MCF 10A (cell line): ENCODE measurements around the gene S1PR4. TPM values are rescaled to one million over a fixed set of nuclear protein-coding genes. Genes with fewer than 3 reads are reported as not detected.

Experiments
- Bru-seq: library from RNA; stranded (reverse); fragments of 400-500 nt; gene quantifications from one replicate; lab custom pipeline; 2021; lab: Mats Ljungman, UMichigan
- BruChase-seq, 2 experiments: library from RNA; stranded (reverse); fragments of 400-500 nt; gene quantifications; one replicate each; lab custom pipeline; 2021; lab: Mats Ljungman, UMichigan
- BruUV-seq: library from RNA; stranded (reverse); fragments of 400-500 nt; replicated peaks from 2 replicates; lab custom pipeline; 2021; lab: Mats Ljungman, UMichigan
- CTCF ChIA-PET: fragments of 300-600 bp; sonication (Branson Sonifier 250); formaldehyde crosslinking; extraction: SDS; loops from one replicate; lab custom pipeline; 2021; ENCODE audit warnings: antibody characterized with exemption, inconsistent platforms; lab: Yijun Ruan, JAX
- POLR2A ChIA-PET: fragments of 300-600, 350-650 bp; sonication (Branson Sonifier 250); formaldehyde crosslinking; extraction: SDS; loops from one replicate; lab custom pipeline; 2020; ENCODE audit warnings: antibody characterized with exemption, inconsistent platforms; lab: Yijun Ruan, JAX
- DNase-seq: peaks from one replicate; pipeline ENCODE4 v3.0.0-alpha.2; 2018; ENCODE audit not compliant: unreplicated experiment
- H3K27ac Mint-ChIP-seq: one replicate; pipeline ENCODE4 v1.8.0; 2022; ENCODE audit warnings: mild to moderate bottlenecking, low read depth, mixed read lengths; ENCODE audit not compliant: unreplicated experiment
- H3K27me3 Mint-ChIP-seq: one replicate; pipeline ENCODE4 v1.8.0; 2022; ENCODE audit warnings: mixed read lengths; ENCODE audit not compliant: insufficient read depth, unreplicated experiment
- H3K36me3 Mint-ChIP-seq: one replicate; pipeline ENCODE4 v1.8.0; 2022; ENCODE audit warnings: mild to moderate bottlenecking, moderate library complexity, mixed read lengths; ENCODE audit not compliant: insufficient read depth, unreplicated experiment
- H3K4me1 Mint-ChIP-seq: one replicate; pipeline ENCODE4 v1.8.0; 2022; ENCODE audit warnings: mixed read lengths; ENCODE audit not compliant: insufficient read depth, unreplicated experiment
- H3K4me3 Mint-ChIP-seq: one replicate; pipeline ENCODE4 v1.8.0; 2022; ENCODE audit warnings: mild to moderate bottlenecking, moderate library complexity, mixed read lengths; ENCODE audit not compliant: unreplicated experiment
- H3K9me3 Mint-ChIP-seq: one replicate; pipeline ENCODE4 v1.8.0; 2022; ENCODE audit warnings: mixed read lengths; ENCODE audit not compliant: unreplicated experiment
- CTCF ChIP-seq: fragments of 200-600 bp; IDR thresholded peaks from one replicate; pipeline ENCODE4 v1.8.0; 2022; ENCODE audit warnings: antibody characterized with exemption, mild to moderate bottlenecking; ENCODE audit not compliant: unreplicated experiment
- intact Hi-C: fragments of 100-400 bp; cut with micrococcal nuclease; formaldehyde crosslinking; loops from 2 replicates; pipeline ENCODE4 v1.14.1; 2022
- long read RNA-seq: library from polyadenylated mRNA; stranded (forward); transcript quantifications from one replicate; pipeline ENCODE4 v2.0.0, GENCODE V29; 2022
- total RNA-seq: library from RNA; stranded (reverse); gene quantifications from 2 replicates; pipeline ENCODE4 v1.2.3, GENCODE V29; 2022

Gene S1PR4
- total RNA-seq (0.39 and 0.44 TPM in 2 replicates), Bru-seq, nascent RNA (percentile 26 among the genes with signal in this experiment), BruChase-seq, experiment 1, labeled RNA remaining after a 6-hour chase (percentile 49 among the genes with signal in this experiment), BruChase-seq, experiment 2, labeled RNA remaining after a 2-hour chase (percentile 31 among the genes with signal in this experiment)
- long read RNA-seq, partial matches to known transcripts = 0 of 2 reads
- long read RNA-seq, other reads (novel, unspliced or antisense) = 1 of 2 reads

- ChIA-PET POLR2A (no interaction called here), CTCF (no interaction called here)
- intact Hi-C loops = no loop called here
- Mint-ChIP-seq H3K27me3 (no peaks in the 10 kb centered on the region), H3K9me3 (no peaks in the 10 kb centered on the region), H3K4me3 (no peak within 1 kb of the TSS), H3K36me3 (no peaks in the 10 kb centered on the region), H3K4me1 (peaks cover 14% of the 10 kb centered on the region), H3K27ac (peak within 1 kb of the TSS; percentile 100)
- no peak for DNase-seq
- no peak for TF ChIP-seq CTCF
- BruUV-seq = no TSS peak
Observed at GRCh38 chr19:3178377-3178972, at the start of gene S1PR4. S1PR4 (plus strand) TSS chr19:3178769; CDS start chr19:3178793, 24 bp downstream.

GRCh38 chr19:3129112-3129511 lies 49.5 kb upstream of the S1PR4 start:
- ChIA-PET CTCF (interaction anchor here (0.7 to 7.3 kb wide), 19 partner anchors 9 to 344 kb away, joined by 3 to 70 read pairs (median 6); no protein-coding TSS in a partner anchor), POLR2A (interaction anchor here (0.6 to 2.0 kb wide), 15 partner anchors 9 to 342 kb away, joined by 3 to 16 read pairs (median 4); no protein-coding TSS in a partner anchor)
- intact Hi-C loops = loop anchor here (1.0 to 2.0 kb wide), 2 partner anchors 34 to 82 kb away; no protein-coding TSS in a partner anchor
- Mint-ChIP-seq H3K4me3 (no peak overlapping the region), H3K27me3 (no peaks in the 10 kb centered on the region), H3K36me3 (peaks cover 7% of the 10 kb centered on the region), H3K4me1 (no peaks in the 10 kb centered on the region), H3K27ac (no peak overlapping the region), H3K9me3 (no peaks in the 10 kb centered on the region)
- DNase-seq = peak; percentile 71
- TF ChIP-seq CTCF = peak; percentile 39
- BruUV-seq = no TSS peak

GRCh38 chr19:3131168-3131567 lies 47.4 kb upstream of the S1PR4 start:
- intact Hi-C loops = no loop called here
- H3K4me3 Mint-ChIP-seq = no peak overlapping the region
- H3K36me3 Mint-ChIP-seq = peaks cover 7% of the 10 kb centered on the region
- BruUV-seq = no TSS peak
- no peaks in the 10 kb centered on the region for H3K9me3 Mint-ChIP-seq
- no peaks in the 10 kb centered on the region for H3K4me1 Mint-ChIP-seq
- CTCF ChIA-PET = interaction anchor here (0.6 to 5.6 kb wide), 8 partner anchors 10 to 180 kb away, joined by 3 to 59 read pairs (median 4); no protein-coding TSS in a partner anchor
- no peak for DNase-seq
- no peak overlapping the region for H3K27ac Mint-ChIP-seq
- H3K27me3 Mint-ChIP-seq = no peaks in the 10 kb centered on the region
- no peak for TF ChIP-seq CTCF
- POLR2A ChIA-PET = no interaction called here
